GM12878 (cell line): ENCODE results near the gene RBM6. TPM values are rescaled to one million over a fixed set of nuclear protein-coding genes. Genes with fewer than 3 reads are reported as not detected.

Experiments
- ATAC-seq: fragments of 200-7000 bp; cut with Tn5 transposase; 3 replicates; pipeline ENCODE4 v1.9.1; 2020; ENCODE audit warnings: mild to moderate bottlenecking, moderate library complexity
- BruUV-seq: library from RNA; stranded (reverse); fragments of 400-500 nt; replicated peaks from 2 replicates; lab custom pipeline; 2021; lab: Mats Ljungman, UMichigan
- CTCF ChIA-PET: fragments of 300-600 bp; sonication (Branson Sonifier 250); formaldehyde crosslinking; extraction: SDS; loops from one replicate; lab custom pipeline; 2021; ENCODE audit warnings: inconsistent platforms; lab: Yijun Ruan, JAX
- POLR2A ChIA-PET: fragments of 350-600 bp; formaldehyde crosslinking; extraction: SDS; loops from one replicate; lab custom pipeline; 2021; ENCODE audit warnings: inconsistent platforms; lab: Charles Lee
- RAD21 ChIA-PET: fragments of 300-600 bp; sonication (Branson Sonifier 250); formaldehyde crosslinking; loops from one replicate; lab custom pipeline; 2023; ENCODE audit warnings: antibody characterized with exemption; ENCODE audit not compliant: unreplicated experiment; lab: Charles Lee
- SMC1A ChIA-PET: fragments of 300-600 bp; sonication (Branson Sonifier 250); formaldehyde crosslinking; loops from one replicate; lab custom pipeline; 2023; ENCODE audit not compliant: unreplicated experiment, uncharacterized antibody; lab: Charles Lee
- DNase-seq: peaks from one replicate; pipeline ENCODE4 v3.0.0-alpha.2; 2011; ENCODE audit warnings: low read depth, low spot score
- FAIRE-seq: peaks from 3 replicates; lab custom pipeline; 2011; peaks lifted over from hg19 to GRCh38; lab: Jason Lieb, UNC
- H2AFZ ChIP-seq: 2 replicates; pipeline ENCODE4 v1.6.0; 2011; ENCODE audit warnings: low read depth, low read length, control low read depth; ENCODE audit not compliant: control insufficient read depth
- H3K27ac ChIP-seq: 2 replicates; pipeline ENCODE4 v1.5.1; 2011; ENCODE audit warnings: control low read depth; ENCODE audit not compliant: control insufficient read depth, insufficient read depth
- H3K27me3 ChIP-seq, 2 experiments: replicated peaks in 1 of 2; 2 replicates each; pipeline versions ENCODE4 v1.6.0 to v1.6.1; 2011; ENCODE audit warnings: low read length in 1 of 2; ENCODE audit not compliant: control insufficient read depth in 2 of 2, insufficient read depth in 2 of 2
- H3K36me3 ChIP-seq, 2 experiments: 2 replicates each; pipeline ENCODE4 v1.5.1; 2011; ENCODE audit warnings: low read length in 1 of 2; ENCODE audit not compliant: control insufficient read depth in 2 of 2, insufficient read depth in 2 of 2
- H3K4me1 ChIP-seq: 2 replicates; pipeline ENCODE4 v1.6.1; 2011; ENCODE audit warnings: mild to moderate bottlenecking, low read length, moderate library complexity, mixed read lengths; ENCODE audit not compliant: control insufficient read depth, insufficient read depth
- H3K4me2 ChIP-seq: 2 replicates; pipeline ENCODE4 v1.6.0; 2011; ENCODE audit warnings: control low read depth; ENCODE audit not compliant: control insufficient read depth, insufficient read depth
- H3K4me3 ChIP-seq: fragments of 200-600 bp; sonication (generic); 2 replicates; pipeline ENCODE4 v1.5.1; 2016
- H3K79me2 ChIP-seq: 2 replicates; pipeline ENCODE4 v1.6.0; 2011; ENCODE audit warnings: low read length; ENCODE audit not compliant: control insufficient read depth, insufficient read depth
- H3K9ac ChIP-seq: 2 replicates; pipeline ENCODE4 v1.8.0; 2011; ENCODE audit warnings: low read length, control low read depth, mixed read lengths; ENCODE audit not compliant: control insufficient read depth, insufficient read depth
- H3K9me3 ChIP-seq: replicated peaks from 3 replicates; pipeline ENCODE4 v1.5.1; 2011; ENCODE audit warnings: mild to moderate bottlenecking, low read length; ENCODE audit not compliant: control insufficient read depth, insufficient read depth
- H4K20me1 ChIP-seq: 2 replicates; pipeline ENCODE4 v1.6.0; 2011; ENCODE audit not compliant: control insufficient read depth, insufficient read depth
- CEBPB ChIP-seq, 2 experiments: fragments of 150-350 bp in 1 of 2; IDR thresholded peaks; 2 replicates each; pipeline ENCODE4 v1.6.1; 2012 to 2014; ENCODE audit warnings: low read depth in 2 of 2, low read length in 2 of 2, borderline replicate concordance in 1 of 2, inconsistent platforms in 1 of 2
- EGR1 ChIP-seq, 2 experiments: IDR thresholded peaks; 1 replicate in 1 of 2; 2 replicates in 1 of 2; pipeline ENCODE4 v1.6.1; 2011 to 2012; ENCODE audit warnings: low read depth in 2 of 2, low read length in 2 of 2, borderline replicate concordance in 1 of 2, mild to moderate bottlenecking in 1 of 2, moderate library complexity in 1 of 2
- GATAD2B ChIP-seq: fragments of 450-650 bp; conservative IDR thresholded peaks from 2 replicates; pipeline ENCODE4 v1.6.1; 2017; ENCODE audit warnings: low read depth, mild to moderate bottlenecking, moderate library complexity
- MYB ChIP-seq: fragments of 150-350 bp; IDR thresholded peaks from 2 replicates; pipeline ENCODE4 v1.6.1; 2014; ENCODE audit warnings: mild to moderate bottlenecking, low read depth, low read length, borderline replicate concordance
- PBX3 ChIP-seq: IDR thresholded peaks from 2 replicates; pipeline ENCODE4 v1.6.1; 2011; ENCODE audit warnings: mild to moderate bottlenecking, low read depth, low read length, moderate library complexity; ENCODE audit not compliant: insufficient replicate concordance
- PKNOX1 ChIP-seq: fragments of 450-650 bp; IDR thresholded peaks from 2 replicates; pipeline ENCODE4 v1.6.1; 2016; ENCODE audit warnings: mild to moderate bottlenecking
- RFX5 ChIP-seq: IDR thresholded peaks from 2 replicates; pipeline ENCODE4 v1.6.1; 2011; ENCODE audit warnings: low read depth, low read length, improper control_type of control experiment
- SP1 ChIP-seq: IDR thresholded peaks from one replicate; pipeline ENCODE4 v1.6.1; 2011; ENCODE audit warnings: low read depth, low read length
- SREBF2 ChIP-seq: IDR thresholded peaks from 2 replicates; pipeline ENCODE4 v1.6.1; 2012; ENCODE audit warnings: mild to moderate bottlenecking, low read length
- SRF ChIP-seq, 2 experiments: IDR thresholded peaks; 2 replicates each; pipeline ENCODE4 v1.6.1; 2011; ENCODE audit warnings: low read depth in 2 of 2, low read length in 2 of 2, mild to moderate bottlenecking in 1 of 2, moderate library complexity in 1 of 2
- STAT1 ChIP-seq: fragments of 450-650 bp; conservative IDR thresholded peaks from 2 replicates; pipeline ENCODE4 v1.6.1; 2014; ENCODE audit warnings: antibody characterized with exemption, mild to moderate bottlenecking
- ZNF24 ChIP-seq: fragments of 450-650 bp; IDR thresholded peaks from 2 replicates; pipeline ENCODE4 v1.6.1; 2017; ENCODE audit warnings: antibody characterized with exemption, mild to moderate bottlenecking
- ZNF592 ChIP-seq: fragments of 450-650 bp; IDR thresholded peaks from 2 replicates; pipeline ENCODE4 v1.6.1; 2017; ENCODE audit warnings: mild to moderate bottlenecking, moderate library complexity
- WGBS: methylation state at CpG from one replicate; pipeline ENCODE4 v1.1.6; 2016; ENCODE audit warnings: low lambda C conversion rate; ENCODE audit not compliant: insufficient replicate concordance, insufficient coverage; ENCODE audit errors: missing lambda C conversion rate; 5-methylcytosine and 5-hydroxymethylcytosine counted together
- in situ Hi-C: fragments of 300-500 bp; cut with MboI; formaldehyde crosslinking; loops from 9 replicates; pipeline ENCODE4 v1.14.3; 2018; ENCODE audit warnings: mixed read lengths
- intact Hi-C: fragments of 100-400 bp; cut with micrococcal nuclease; formaldehyde crosslinking; loops from one replicate; pipeline ENCODE4 v1.14.2; 2022; ENCODE audit not compliant: unreplicated experiment
- polyA plus RNA-seq, 11 experiments: library from polyadenylated mRNA; depleted of rRNA in 4 of 11; unstranded in 6 of 11; stranded (reverse) in 5 of 11; fragments of >200 nt; fragmentation: Nextera tagmentation in 4 of 11; fragmentation: Illumina TruSeq in 1 of 11; extraction: Ambion mirVana in 4 of 11; extraction: Trizol in 1 of 11; gene quantifications; 1 replicate in 1 of 11; 2 replicates in 10 of 11; pipeline versions ENCODE4 v1.2.1 to v1.2.3, GENCODE V29; 2011 to 2016; ENCODE audit warnings: inconsistent platforms in 2 of 11, missing spikeins in 2 of 11, low read depth in 1 of 11
- total RNA-seq, 4 experiments: library from RNA; depleted of rRNA in 3 of 4; stranded (reverse); fragments of >200 nt in 3 of 4; fragmentation: Illumina TruSeq in 1 of 4; extraction: Trizol in 1 of 4; gene quantifications; 2 replicates each; pipeline versions ENCODE4 v1.2.1 to v1.2.3, GENCODE V29; 2013 to 2021

The RBM6 gene
- total and polyA plus RNA-seq, 10 of the 15 experiments (the other 5 are each of a cell fraction or from before 2014, with no cell fraction given) = 45.3 to 103 (median 81.3) TPM

- no peak for DNase-seq
- Histone ChIP-seq H3K4me1 (peaks cover 25% of the 10 kb centered on the region), H3K4me2 (peak overlapping the region; percentile 43), H4K20me1 (no peaks in the 10 kb centered on the region), H3K36me3 (no peaks in the 10 kb centered on the region), H3K9ac (no peak overlapping the region; the same call in 1 of the 2 replicates), H3K9me3 (no peaks in the 10 kb centered on the region), H3K79me2 (no peaks in the 10 kb centered on the region), H3K27ac (peak overlapping the region; percentile 46), H3K27me3 (no peaks in the 10 kb centered on the region), H3K4me3 (no peak overlapping the region), H2AFZ (peak overlapping the region; percentile 41)
- RAD21 ChIA-PET = interaction anchor here (0.5 to 2.5 kb wide), 7 partner anchors 9 to 99 kb away, joined by 3 to 13 read pairs (median 4); partner anchors contain the start of genes INKA1, MON1A and RBM6
- no peak for FAIRE-seq
- peak; percentile 34 for ATAC-seq
- POLR2A ChIA-PET = interaction anchor here (0.9 to 1.4 kb wide), 4 partner anchors 9 to 114 kb away, joined by 3 to 7 read pairs (median 4); partner anchors contain the start of gene RBM6
- WGBS = 54% methylated on average over 7 of the region's 11 CpGs
- no TSS peak for BruUV-seq
- SMC1A ChIA-PET = interaction anchor here (1.0 to 2.6 kb wide), 6 partner anchors 17 to 63 kb away, joined by 3 to 13 read pairs (median 3); partner anchors contain the start of gene MON1A
- CTCF ChIA-PET = interaction anchor here (1.0 to 3.8 kb wide), 5 partner anchors 10 to 114 kb away, joined by 3 to 28 read pairs (median 6); partner anchors contain the start of gene INKA1
- in situ Hi-C loops = no loop called here
- intact Hi-C loops = no loop called here
- TF ChIP-seq RFX5 (no peak), PKNOX1 (peak; percentile 77), SREBF2 (no peak), PBX3 (peak; percentile 48), ZNF592 (no peak), EGR1 (IDR thresholded peaks at IDR 0.05; ENCODE audit: borderline replicate concordance in 1 of 2, low read depth in 2 of 2, low read length in 2 of 2) (0 out of 3 replicates have a peak, but pooled peaks of 1 of the 2 experiments have one; percentile 8), SP1 (no peak), ZNF24 (no peak), STAT1 (no peak), GATAD2B (no peak), MYB (no peak), CEBPB (IDR thresholded peaks at IDR 0.05; ENCODE audit: borderline replicate concordance in 1 of 2, low read depth in 2 of 2, low read length in 2 of 2) (no peak), SRF (IDR thresholded peaks at IDR 0.05; ENCODE audit: low read depth in 2 of 2, low read length in 2 of 2) (no peak)
Measured at GRCh38 chr3:49901366-49902339, 38.3 kb upstream of the RBM6 start.
